ENCODE data around the gene USH2A.

The USH2A gene

DNA sequence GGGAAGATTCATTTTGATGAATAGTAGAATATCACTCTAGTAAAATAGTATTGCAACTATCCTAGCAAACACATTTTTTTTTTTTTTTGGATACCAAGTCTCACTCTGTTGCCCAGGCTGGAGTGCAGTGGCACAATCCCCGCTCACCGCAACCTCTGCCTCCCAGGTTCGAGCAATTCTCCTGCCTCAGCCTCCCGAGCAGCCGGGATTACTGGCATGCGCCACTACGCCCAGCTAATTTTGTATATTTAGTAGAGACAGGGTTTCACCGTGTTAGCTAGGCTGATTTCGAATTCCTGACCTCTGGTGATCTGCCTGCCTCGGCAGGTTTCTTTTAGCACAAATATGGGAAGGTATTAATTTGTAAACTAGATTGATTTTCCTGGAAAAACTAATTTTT, 822.4 kb downstream of the USH2A start:
- H3K79me2 ChIP-seq (ENCODE audit: insufficient read depth, low read length): no peaks in the 10 kb centered on the region
- H3K4me1 ChIP-seq (ENCODE audit: insufficient read depth, low read length, poor library complexity, severe bottlenecking): no peaks in the 10 kb centered on the region
- no peaks in the 10 kb centered on the region for H3K27me3 ChIP-seq (ENCODE audit: insufficient read depth, low read length, poor library complexity, severe bottlenecking)
- H2AFZ ChIP-seq (ENCODE audit: low read length): no peak overlapping the region
- H3K4me2 ChIP-seq (ENCODE audit: low read depth, low read length, poor library complexity, severe bottlenecking): no peak overlapping the region
- peaks cover 14% of the 10 kb centered on the region; the same call in 1 of the 2 replicates for H3K36me3 ChIP-seq (ENCODE audit: insufficient read depth, low read length)
- H3K9me3 ChIP-seq (ENCODE audit: insufficient read depth, low read depth, low read length): no peaks in the 10 kb centered on the region
- H3F3A ChIP-seq (ENCODE audit: low read depth): no peaks in the 10 kb centered on the region
- no peaks in the 10 kb centered on the region for H4K20me1 ChIP-seq (ENCODE audit: insufficient read depth, low read length, poor library complexity, severe bottlenecking)
- TF ChIP-seq CTCF (conservative IDR thresholded peaks at IDR 0.05; ENCODE audit: low read length): no peak
- no peak for TF ChIP-seq EZH2phosphoT487 (IDR thresholded peaks at IDR 0.05; ENCODE audit: borderline replicate concordance)
- H3K9me2 ChIP-seq (replicated peaks; ENCODE audit: low read depth, low read length): no peaks in the 10 kb centered on the region
- H3K9ac ChIP-seq (ENCODE audit: low read depth, low read length, poor library complexity, severe bottlenecking): no peak overlapping the region
- no peak overlapping the region for H3K4me3 ChIP-seq (ENCODE audit: low read length, poor library complexity, severe bottlenecking)

DNA sequence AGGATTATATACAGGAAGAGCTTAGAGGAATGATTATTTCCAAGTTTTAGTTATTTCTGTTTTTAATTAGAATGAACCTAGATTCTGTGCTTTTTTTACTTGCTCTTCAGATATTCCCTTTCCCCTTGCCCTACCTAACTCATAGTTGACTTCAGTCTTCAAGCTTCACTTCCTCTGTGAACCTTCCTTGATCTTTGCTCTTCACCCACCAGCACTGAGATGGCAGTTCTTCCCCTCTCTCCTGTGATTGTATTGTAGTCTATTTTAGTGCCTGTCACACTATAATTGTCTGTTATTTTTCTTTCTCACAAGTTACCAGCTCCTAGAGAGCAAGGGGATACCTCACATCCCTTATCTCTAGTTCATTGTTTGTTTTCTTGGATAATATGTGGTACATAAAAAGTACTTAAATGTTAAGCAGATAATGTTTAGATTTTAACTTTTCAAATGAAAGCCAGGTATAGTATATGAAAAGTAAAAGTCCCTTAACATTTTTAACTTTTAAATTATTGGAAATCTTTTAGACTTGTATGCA, 822.9 kb downstream of the USH2A start:
- no peaks in the 10 kb centered on the region for H4K20me1 ChIP-seq (ENCODE audit: insufficient read depth, low read length, poor library complexity, severe bottlenecking)
- H2AFZ ChIP-seq (ENCODE audit: low read length): no peak overlapping the region
- TF ChIP-seq EZH2phosphoT487 (IDR thresholded peaks at IDR 0.05; ENCODE audit: borderline replicate concordance) (no peak), CTCF (conservative IDR thresholded peaks at IDR 0.05; ENCODE audit: low read length) (no peak)
- no peaks in the 10 kb centered on the region for H3K27me3 ChIP-seq (ENCODE audit: insufficient read depth, low read length, poor library complexity, severe bottlenecking)
- no peak overlapping the region for H3K4me2 ChIP-seq (ENCODE audit: low read depth, low read length, poor library complexity, severe bottlenecking)
- H3K36me3 ChIP-seq (ENCODE audit: insufficient read depth, low read length): peaks cover 14% of the 10 kb centered on the region; the same call in 1 of the 2 replicates
- no peak overlapping the region for H3K9ac ChIP-seq (ENCODE audit: low read depth, low read length, poor library complexity, severe bottlenecking)
- no peaks in the 10 kb centered on the region for H3K9me2 ChIP-seq (replicated peaks; ENCODE audit: low read depth, low read length)
- H3K79me2 ChIP-seq (ENCODE audit: insufficient read depth, low read length): no peaks in the 10 kb centered on the region
- H3F3A ChIP-seq (ENCODE audit: low read depth): no peaks in the 10 kb centered on the region
- H3K4me3 ChIP-seq (ENCODE audit: low read length, poor library complexity, severe bottlenecking): no peak overlapping the region
- H3K9me3 ChIP-seq (ENCODE audit: insufficient read depth, low read depth, low read length): no peaks in the 10 kb centered on the region
- no peaks in the 10 kb centered on the region for H3K4me1 ChIP-seq (ENCODE audit: insufficient read depth, low read length, poor library complexity, severe bottlenecking)

DNA sequence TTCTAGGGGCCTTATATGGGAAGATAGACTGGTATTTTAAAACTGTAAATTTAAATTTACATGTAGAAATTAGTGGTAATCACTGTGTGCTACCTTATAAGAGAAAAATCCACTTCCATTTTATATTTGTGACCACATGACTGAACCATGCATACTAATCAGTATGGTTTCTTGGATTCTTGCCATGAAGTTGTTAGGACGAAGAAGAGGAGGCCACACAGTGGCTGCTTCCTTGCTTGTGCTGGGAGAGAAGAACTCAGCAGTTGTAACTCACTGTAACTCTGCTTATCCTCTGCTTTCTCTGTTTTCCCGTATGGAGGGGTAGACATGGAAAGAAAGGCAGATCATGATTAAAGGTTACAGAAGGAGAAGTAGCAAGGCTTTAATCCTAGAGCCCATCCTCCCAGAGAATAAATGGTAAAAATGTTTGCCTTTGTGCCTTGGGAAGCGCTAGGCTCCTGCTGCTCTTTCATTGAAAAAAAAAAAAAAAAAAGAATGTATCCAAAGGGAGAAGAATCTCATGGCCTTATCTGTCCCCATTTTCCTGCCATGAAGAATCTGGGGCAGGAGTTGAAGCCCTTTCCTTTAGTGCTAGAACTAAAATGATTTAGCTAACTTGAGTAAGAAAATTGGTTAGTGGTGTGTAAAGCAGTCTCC, 823.7 kb downstream of the USH2A start:
- Histone ChIP-seq H3K79me2 (ENCODE audit: insufficient read depth, low read length) (no peaks in the 10 kb centered on the region), H3K4me1 (ENCODE audit: insufficient read depth, low read length, poor library complexity, severe bottlenecking) (no peaks in the 10 kb centered on the region), H3F3A (ENCODE audit: low read depth) (no peaks in the 10 kb centered on the region), H3K9ac (ENCODE audit: low read depth, low read length, poor library complexity, severe bottlenecking) (no peak overlapping the region), H4K20me1 (ENCODE audit: insufficient read depth, low read length, poor library complexity, severe bottlenecking) (no peaks in the 10 kb centered on the region), H3K4me3 (ENCODE audit: low read length, poor library complexity, severe bottlenecking) (no peak overlapping the region), H2AFZ (ENCODE audit: low read length) (no peak overlapping the region), H3K4me2 (ENCODE audit: low read depth, low read length, poor library complexity, severe bottlenecking) (no peak overlapping the region), H3K9me2 (replicated peaks; ENCODE audit: low read depth, low read length) (no peaks in the 10 kb centered on the region), H3K9me3 (ENCODE audit: insufficient read depth, low read depth, low read length) (no peaks in the 10 kb centered on the region), H3K27me3 (ENCODE audit: insufficient read depth, low read length, poor library complexity, severe bottlenecking) (no peaks in the 10 kb centered on the region), H3K36me3 (ENCODE audit: insufficient read depth, low read length) (peaks cover 14% of the 10 kb centered on the region; the same call in 1 of the 2 replicates)
- TF ChIP-seq EZH2phosphoT487 (IDR thresholded peaks at IDR 0.05; ENCODE audit: borderline replicate concordance) (no peak), CTCF (conservative IDR thresholded peaks at IDR 0.05; ENCODE audit: low read length) (no peak)
